GM21717 (cell line): Measurements from ENCODE around the gene IAH1.

Experiments
- ATAC-seq: cut with Tn5 transposase; IDR thresholded peaks from one replicate; pipeline ENCODE4 v1.9.1; 2021; ENCODE audit warnings: mild to moderate bottlenecking, moderate library complexity; ENCODE audit not compliant: unreplicated experiment

IAH1 gene

GRCh38 chr2:9474361-9475057 lies at the start of gene IAH1:
IAH1 (plus strand) TSS chr2:9474551; CDS start chr2:9474567, 16 bp downstream.
- ATAC-seq: peak; percentile 75

- no peak for ATAC-seq
Measured at GRCh38 chr2:9428965-9429577, 45.3 kb upstream of the IAH1 start.

GRCh38 chr2:9430316-9431293 lies 43.7 kb upstream of the IAH1 start:
- no peak for ATAC-seq

GRCh38 chr2:9434489-9434888 lies 39.9 kb upstream of the IAH1 start:
- ATAC-seq: no peak

GRCh38 chr2:9439536-9439935 lies 34.8 kb upstream of the IAH1 start:
- ATAC-seq: no peak

GRCh38 chr2:9440058-9440727 lies 34.2 kb upstream of the IAH1 start:
- no peak for ATAC-seq

GRCh38 chr2:9441556-9441955 lies 32.8 kb upstream of the IAH1 start:
- no peak for ATAC-seq

GRCh38 chr2:9443526-9443925 lies 30.8 kb upstream of the IAH1 start:
- ATAC-seq: no peak

- no peak for ATAC-seq
Measured at GRCh38 chr2:9445089-9445488, 29.3 kb upstream of the IAH1 start.

GRCh38 chr2:9451231-9451630 lies 23.1 kb upstream of the IAH1 start:
- no peak for ATAC-seq

GRCh38 chr2:9460441-9461017 lies 13.8 kb upstream of the IAH1 start:
- ATAC-seq: no peak

GRCh38 chr2:9461079-9461478 lies 13.3 kb upstream of the IAH1 start:
- ATAC-seq: no peak

GRCh38 chr2:9462313-9462712 lies 12.0 kb upstream of the IAH1 start:
- ATAC-seq: no peak

- ATAC-seq: no peak
Measured at GRCh38 chr2:9462886-9463697, 11.3 kb upstream of the IAH1 start.

- ATAC-seq: no peak
Measured at GRCh38 chr2:9463698-9464034, 10.7 kb upstream of the IAH1 start.

GRCh38 chr2:9465170-9465569 lies 9.2 kb upstream of the IAH1 start:
- no peak for ATAC-seq

- no peak for ATAC-seq
Measured at GRCh38 chr2:9466147-9466683, 8.1 kb upstream of the IAH1 start.

- no peak for ATAC-seq
Measured at GRCh38 chr2:9467687-9468086, 6.7 kb upstream of the IAH1 start.

- ATAC-seq: no peak
Measured at GRCh38 chr2:9471206-9471605, 3.1 kb upstream of the IAH1 start.

- ATAC-seq: no peak
Measured at GRCh38 chr2:9472511-9472910, 1.8 kb upstream of the IAH1 start.
